Inflammatory macrophage treated with lipopolysaccharide for 1 hour (primary cell): Measurements from ENCODE around the gene WDR27.

ENCODE experiments used
- DNase-seq, 2 donors: peaks; one replicate each; pipeline ENCODE4 v3.0.0-alpha.2; 2020 to 2022

WDR27 gene

GRCh38 chr6:169701954-169702839, at the start of gene WDR27, which contains the start of gene C6orf120:
TSS of gene WDR27 (minus strand) at chr6:169702029. CDS start at chr6:169689005, 13,024 bp downstream.
TSS of gene C6orf120 (plus strand) at chr6:169702126. CDS start at chr6:169702460, 334 bp downstream.
- DNase-seq = peak; percentile 99

GRCh38 chr6:169746556-169746955, 44.7 kb upstream of the WDR27 start:
- no peak for DNase-seq

DNA sequence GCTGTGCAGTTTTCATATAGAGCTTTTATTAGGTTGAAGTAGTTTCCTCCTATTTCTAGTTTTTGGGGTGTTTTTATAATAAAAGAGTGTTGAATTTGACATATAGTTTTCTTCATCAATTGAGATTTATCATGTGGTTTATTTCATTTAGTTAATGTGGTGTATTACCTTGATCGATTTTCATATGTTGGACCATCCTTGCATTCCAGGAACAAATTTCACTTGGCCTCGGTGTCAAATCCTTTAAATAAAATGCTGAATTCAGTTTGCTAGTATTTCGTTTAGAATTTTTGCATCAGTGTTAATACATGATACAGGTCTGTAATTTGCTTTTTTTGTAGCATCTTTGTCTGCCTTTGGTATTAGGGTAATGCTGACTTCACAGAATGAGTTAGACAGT, 43.6 kb upstream of the WDR27 start:
- DNase-seq = no peak

DNA sequence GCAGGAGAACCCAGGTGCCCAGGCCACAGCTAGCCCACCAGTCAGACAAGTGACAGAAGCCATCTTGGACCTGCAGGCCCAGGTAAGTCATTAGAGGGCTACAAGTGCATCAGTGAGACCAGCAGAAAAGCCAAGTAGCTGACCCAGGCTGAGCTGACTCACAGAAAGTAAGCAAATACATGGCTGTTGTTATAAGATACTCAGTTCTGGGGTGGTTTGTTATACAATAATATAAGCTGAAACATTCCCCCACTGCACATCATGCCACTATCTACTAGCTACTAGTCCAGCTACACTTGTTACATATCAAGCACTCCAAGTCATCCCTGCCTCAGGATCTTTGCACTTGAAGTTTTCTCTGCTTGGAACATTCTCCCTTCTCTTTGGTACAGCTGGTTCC, 39.5 kb upstream of the WDR27 start:
- DNase-seq = no peak

DNA sequence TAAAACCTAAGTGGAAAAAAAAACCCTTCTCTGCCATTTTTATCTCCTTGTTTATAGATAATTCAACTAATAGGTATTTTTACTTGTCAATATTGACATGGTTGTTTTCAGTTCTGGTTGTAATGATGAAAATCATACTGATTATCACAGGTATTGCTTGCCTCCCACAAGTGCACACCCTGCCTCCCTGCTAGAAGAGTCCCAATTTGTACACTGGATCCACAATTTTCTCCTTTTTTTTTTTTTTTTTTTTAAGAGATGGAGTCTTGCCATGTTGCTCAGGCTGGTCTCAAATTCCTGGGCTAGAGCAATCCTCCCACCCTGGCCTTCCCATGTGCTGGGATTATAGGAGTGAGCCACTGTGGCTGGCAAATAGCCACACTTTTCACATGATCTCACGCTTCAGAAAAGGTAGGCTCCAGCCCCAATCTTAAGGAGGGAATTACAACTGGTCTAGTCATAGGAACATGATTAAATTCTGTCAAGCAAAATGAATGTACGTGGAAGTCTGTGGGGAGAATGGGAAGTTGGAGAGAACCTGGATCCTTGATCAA, 37.2 kb upstream of the WDR27 start:
- no peak for DNase-seq

- no peak for DNase-seq
These were observed 36.6 kb upstream of the WDR27 start for GRCh38 chr6:169738204-169738975.

DNA sequence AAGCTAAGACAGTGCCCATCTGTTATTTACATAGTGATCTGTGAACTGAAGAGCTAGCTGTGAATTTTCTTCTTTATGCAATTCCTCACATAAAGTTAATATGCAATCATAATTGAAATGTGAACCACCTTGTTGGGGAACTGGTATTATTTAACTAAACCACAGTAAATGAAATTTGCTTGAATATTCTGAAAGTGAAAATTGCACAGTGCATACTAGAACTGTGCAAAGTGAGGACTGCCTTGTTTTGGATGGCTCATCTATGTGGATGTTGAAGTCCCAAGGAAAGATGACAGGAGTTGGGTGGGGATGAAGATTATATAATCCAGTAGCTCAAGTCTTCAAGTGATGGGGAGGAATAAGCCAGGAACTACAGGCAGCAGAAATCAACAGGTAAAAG, 28.1 kb upstream of the WDR27 start:
- DNase-seq = no peak

GRCh38 chr6:169726963-169727362, 25.1 kb upstream of the WDR27 start:
- no peak for DNase-seq

DNA sequence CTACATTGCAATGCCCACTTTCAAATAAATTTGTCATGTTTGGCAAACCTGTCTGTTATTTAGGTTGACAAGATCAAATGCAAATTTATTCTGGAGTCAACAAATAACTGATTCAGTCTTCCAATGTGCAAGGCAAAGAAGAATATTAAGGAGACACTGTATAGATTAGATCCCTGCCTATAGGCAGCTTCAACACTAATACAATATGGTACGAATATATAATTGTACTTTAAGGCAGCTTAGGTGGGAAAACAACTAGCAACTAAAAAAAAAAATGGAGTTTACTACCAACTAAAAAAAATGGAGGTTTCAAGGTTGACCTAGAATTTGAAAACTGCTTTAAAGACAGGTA, 24.2 kb upstream of the WDR27 start:
- no peak for DNase-seq

DNA sequence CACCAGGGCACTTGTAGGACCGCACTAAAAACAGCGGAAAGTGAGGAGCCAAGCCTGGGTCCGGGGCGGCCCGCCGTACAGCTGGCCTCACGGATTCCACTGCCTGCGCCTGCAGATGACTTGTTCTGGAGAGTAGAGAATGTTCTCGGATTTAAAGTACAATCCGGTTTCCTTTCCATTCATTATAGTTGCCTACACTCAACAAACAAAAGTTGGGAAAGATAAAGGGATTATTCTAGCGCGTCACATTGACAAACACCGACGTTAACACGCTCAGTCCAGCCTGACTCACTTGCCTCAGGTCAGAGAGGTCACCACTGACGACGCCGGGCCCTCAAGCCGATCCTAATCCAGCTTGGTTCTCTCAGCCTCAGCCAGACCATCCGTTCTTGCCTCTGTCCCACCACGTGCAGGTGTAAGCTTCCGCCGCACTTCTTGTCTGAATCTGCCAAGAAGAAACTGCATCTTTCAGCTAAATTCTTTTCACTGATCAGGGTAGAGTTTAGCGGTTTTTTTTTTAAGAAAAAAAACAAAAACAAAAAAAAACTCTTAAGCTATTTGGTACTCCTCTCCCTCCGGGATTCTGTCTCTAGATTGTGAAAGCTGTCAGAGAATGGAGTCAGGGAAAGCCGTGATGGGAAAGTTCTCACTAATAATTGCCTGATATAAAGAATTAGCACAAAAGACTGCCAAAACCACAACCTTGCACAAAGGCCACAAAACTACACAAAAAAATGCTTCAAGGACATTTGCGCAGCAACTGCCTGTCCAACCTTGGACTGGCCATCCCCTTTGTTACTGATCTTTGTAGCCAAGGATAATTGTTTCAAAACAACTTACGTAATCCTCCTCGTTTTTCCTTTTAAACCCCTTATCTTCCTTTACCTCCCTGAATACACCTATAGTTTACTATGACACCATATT, 23.6 kb upstream of the WDR27 start:
- peak; percentile 28 to 40 for DNase-seq

GRCh38 chr6:169724494-169725124, 22.8 kb upstream of the WDR27 start, which contains the start of gene PHF10:
TSS of gene PHF10 (minus strand) at chr6:169724500. CDS start at chr6:169723931, 569 bp downstream.
- no peak for DNase-seq

DNA sequence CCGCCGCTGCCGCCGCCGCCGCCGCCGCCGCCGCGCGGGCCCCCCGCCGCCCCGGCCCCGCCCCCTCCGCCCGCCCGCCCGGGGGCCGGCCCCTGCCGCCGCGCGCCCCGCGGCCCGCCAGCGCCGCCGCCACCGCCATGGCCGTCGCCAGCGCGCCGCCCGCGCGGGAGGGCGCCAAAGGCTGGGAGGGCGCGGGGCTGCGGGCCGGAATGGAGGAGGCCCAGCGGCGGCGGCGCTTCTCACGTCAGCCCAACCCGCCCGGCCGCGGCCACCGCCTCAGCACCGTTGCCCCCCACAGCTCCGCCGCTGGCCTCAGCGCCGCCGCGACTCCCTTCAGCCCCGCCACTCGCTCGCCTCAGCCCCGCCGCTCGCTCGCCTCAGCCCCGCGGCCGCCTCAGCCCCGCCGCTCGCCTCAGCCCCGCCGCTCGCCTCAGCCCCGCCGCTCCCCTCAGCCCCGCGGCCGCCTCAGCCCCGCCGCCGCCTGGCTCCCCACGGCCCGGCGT, 22.2 kb upstream of the WDR27 start:
- peak in 1 of 2 donors; percentile 20 for DNase-seq

DNA sequence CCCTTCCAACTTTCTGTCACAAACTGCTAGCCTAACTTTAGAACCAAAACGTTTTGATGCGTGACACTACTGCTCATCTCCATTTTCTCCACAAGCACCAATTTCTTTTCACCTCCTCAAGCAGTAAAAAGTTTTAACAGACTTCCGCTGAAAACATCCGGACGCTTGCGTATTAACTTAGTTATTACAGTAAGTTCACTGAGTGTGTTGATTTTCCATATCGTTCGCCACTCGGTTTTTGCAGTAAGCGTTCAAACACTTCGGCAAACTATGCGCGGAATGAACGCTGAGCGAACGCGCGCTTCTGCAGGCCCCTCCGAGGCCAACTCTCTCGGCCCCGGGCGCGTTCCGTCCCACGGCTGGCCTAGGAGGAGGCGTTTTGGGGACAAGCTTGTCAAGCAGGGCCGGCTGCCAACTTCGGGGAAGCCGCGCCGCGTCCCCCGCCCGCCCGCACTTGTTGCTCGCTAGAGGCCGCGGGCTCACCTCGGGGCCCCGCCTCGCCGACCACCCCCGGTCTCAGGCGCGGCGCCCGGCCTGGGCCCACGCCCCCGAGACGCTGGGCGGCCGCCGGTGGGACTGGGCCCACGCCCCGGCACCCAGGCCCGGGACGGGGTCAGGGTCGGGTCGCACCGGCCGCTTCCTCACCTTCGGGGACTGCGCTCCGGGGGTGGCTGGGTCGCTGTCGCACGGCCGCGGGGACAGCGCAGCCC, 21.5 kb upstream of the WDR27 start:
- DNase-seq = peak; percentile 28 to 47

DNA sequence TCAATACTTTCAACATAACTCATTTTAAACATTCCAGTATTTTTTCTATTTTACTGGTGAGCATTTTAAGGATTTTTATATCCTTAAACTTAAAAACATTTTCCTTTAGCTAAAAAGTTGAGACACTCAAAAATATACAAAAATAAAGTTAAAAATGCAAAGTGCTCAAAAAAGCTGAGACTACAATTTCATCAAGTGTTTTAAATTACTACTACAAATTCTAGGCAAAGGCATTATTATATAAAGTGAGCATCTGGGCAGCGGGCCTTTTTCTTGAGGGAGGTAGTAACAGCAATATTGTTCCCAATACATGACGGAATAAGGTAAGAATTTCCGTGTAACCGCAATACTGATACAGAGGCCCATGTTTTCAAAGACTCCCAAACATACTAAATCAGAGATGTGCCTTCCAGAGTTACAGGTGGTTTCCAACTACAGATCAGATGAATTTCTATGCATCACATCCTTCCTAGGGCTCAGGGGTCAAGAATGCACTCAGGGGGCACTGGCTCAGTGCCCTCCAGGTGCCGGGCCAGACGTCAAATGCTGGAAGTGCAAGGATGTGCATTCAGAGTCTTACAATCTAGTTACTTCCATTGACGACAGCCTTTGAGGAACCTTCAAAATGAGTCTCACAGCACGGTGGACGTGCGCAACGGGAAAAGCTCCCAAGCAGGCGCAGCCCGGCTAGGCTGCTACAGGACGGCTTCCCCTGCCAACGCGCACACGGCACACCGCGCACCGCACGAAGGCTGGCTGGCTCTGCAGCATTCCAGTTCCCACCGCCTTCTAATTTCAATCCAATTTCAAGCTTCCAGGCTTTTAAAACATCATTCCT, 20.8 kb upstream of the WDR27 start:
- DNase-seq = peak; percentile 37 to 49

- DNase-seq = no peak
These were observed 18.5 kb upstream of the WDR27 start for GRCh38 chr6:169720207-169720855.

DNA sequence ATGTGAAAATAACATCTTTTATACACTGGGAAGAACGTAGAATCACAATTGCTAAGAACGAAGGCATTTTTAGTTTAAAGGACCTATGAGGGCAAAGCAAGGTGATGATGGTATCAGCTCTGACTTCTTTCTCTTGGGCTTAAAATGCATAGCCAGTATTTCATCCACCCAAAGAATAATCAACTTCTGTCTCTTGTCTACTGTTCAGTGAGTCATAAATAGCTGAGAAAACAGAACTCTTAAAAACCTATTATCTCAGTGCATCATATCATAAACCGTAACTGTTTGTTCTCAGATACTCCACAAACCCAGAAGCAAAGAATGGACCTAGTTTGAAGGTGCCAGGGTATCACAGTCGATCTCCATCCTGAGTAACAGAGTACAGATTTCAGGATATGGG, 17.3 kb upstream of the WDR27 start:
- no peak for DNase-seq

DNA sequence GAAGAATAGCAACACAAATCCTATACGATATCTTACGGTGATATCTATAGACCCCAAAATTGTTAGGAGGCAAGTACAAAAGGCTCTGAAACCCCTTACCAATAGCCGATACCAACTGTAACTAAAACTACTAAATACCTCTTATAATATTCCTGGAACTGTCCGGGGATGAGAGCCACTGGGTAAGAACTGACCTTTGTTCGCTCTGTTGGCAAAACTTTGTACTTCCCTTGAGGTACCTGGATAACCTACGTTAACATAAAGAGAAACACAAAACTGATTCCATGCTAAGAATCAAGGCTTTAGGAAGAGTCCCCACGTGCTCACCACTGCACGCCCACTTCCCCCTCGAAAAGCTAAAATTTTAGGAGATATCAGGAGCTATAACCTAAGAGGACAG, 12.8 kb upstream of the WDR27 start:
- no peak for DNase-seq

- DNase-seq = no peak
These were observed 12.3 kb upstream of the WDR27 start for GRCh38 chr6:169714178-169714577.

- DNase-seq = no peak
These were observed 8.2 kb upstream of the WDR27 start for GRCh38 chr6:169710009-169710408.

DNA sequence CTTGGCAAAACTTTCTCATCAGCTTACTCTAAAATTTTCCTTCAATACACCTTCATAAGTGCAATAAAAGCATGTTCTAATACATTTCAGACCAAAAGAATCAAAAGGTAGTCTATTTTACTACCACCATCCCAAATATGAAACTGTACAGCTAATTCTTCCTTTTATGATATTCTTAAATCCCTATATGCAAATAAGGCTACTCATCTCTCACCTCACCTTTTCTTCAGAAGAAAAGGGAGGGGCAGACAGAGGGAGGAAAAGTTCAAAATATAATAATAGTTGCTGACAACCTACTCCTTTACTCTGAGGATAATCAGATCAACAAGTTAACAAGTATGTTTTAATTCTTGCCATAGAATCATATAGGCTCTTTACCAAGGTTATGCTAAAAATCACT, 7.5 kb upstream of the WDR27 start:
- no peak for DNase-seq
